Measurements from ENCODE around the gene CD83.
A peak's percentile ranks its signal among the peaks of the same experiment; 100 is the strongest.
"Not testable (repeated sequence)": the region's sequence is repeated elsewhere in the genome, so short reads cannot be mapped to it uniquely, and the experiment has no call there.

CD83 gene

DNA sequence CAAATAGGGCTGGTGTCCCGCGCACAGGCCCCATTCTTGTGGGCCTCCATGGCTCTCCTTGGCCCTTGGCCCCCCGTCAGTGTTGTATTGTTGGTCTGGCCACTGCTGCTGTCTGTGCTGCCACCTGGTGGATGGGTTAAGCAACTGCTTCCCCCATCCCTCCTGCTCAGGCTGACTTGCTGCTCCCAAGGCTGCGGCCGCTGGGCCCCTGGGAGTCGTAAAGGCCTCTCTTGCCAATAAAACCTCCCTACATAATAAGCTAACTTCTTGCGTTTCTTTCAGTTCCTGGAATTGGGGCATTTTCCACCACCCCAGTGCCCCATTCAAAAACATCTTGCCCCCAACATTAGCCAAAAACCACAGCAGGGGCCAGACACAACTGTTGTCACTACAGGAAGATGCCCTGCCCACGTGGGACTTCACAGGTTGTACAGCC lies 27.1 kb downstream of the CD83 start:
- TF ChIP-seq, protein P1, sequence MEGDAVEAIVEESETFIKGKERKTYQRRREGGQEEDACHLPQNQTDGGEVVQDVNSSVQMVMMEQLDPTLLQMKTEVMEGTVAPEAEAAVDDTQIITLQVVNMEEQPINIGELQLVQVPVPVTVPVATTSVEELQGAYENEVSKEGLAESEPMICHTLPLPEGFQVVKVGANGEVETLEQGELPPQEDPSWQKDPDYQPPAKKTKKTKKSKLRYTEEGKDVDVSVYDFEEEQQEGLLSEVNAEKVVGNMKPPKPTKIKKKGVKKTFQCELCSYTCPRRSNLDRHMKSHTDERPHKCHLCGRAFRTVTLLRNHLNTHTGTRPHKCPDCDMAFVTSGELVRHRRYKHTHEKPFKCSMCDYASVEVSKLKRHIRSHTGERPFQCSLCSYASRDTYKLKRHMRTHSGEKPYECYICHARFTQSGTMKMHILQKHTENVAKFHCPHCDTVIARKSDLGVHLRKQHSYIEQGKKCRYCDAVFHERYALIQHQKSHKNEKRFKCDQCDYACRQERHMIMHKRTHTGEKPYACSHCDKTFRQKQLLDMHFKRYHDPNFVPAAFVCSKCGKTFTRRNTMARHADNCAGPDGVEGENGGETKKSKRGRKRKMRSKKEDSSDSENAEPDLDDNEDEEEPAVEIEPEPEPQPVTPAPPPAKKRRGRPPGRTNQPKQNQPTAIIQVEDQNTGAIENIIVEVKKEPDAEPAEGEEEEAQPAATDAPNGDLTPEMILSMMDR (IDR thresholded peaks at IDR 0.05; ENCODE audit: insufficient read depth, low read depth, low read length, missing control alignments): peak; percentile 96
- H3K4me3 ChIP-seq (ENCODE audit: low read depth, low read length): no peak overlapping the region
- peak; percentile 84 for DNase-seq (ENCODE audit: low read depth)

DNA sequence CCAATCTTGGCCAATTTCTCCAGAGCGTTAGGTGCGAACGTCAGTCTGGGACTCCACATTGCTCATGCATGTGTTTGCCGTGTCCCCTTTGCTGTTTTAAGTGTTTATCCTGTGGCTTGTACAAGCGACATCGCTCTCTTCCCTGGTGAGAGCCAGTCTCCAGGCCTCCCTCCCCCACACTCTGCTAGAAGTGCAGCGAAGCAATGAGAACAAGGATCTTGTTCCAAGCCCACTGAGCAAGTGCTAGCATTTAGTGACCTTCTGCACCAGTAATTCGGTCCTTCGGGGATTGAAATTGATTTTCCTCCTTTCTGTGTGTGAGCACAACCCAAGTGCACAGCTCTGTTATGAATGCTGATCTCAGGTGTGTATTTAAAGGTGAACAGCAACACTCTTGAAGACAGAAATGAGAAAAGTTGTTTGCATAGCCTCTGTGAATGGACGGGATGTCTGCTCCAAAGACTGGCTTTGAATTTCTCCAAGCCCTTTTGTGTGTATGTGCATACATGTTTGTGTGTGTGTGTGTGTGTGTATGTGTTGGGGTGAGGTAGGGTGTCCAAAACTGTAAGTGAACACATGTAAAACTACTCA lies 29.0 kb downstream of the CD83 start:
- no peak for DNase-seq (ENCODE audit: low read depth)
- H3K4me3 ChIP-seq (ENCODE audit: low read depth, low read length): no peak overlapping the region
- TF ChIP-seq, protein P1 (IDR thresholded peaks at IDR 0.05; ENCODE audit: insufficient read depth, low read depth, low read length, missing control alignments): no peak

DNA sequence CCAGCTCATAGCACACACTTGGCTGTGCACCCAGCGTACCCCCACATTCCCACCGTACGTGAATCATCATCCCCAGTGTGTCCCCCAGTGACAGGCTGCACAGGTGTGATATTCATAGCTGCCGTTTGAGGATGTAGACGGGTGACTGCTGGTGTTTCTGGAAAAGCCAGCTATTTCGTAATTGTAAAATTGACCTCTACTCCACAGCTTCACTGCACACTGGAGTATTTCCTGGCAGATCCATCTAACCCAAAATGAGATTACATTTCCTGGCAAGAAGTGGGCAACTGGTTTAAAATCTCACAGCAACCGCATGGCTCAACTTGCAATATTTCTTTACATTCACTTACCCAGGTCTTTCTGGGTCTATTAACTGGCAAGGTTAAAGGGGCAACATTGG lies 30.3 kb downstream of the CD83 start:
- no peak overlapping the region for H3K4me3 ChIP-seq (ENCODE audit: low read depth, low read length)
- TF ChIP-seq, protein P1 (IDR thresholded peaks at IDR 0.05; ENCODE audit: insufficient read depth, low read depth, low read length, missing control alignments): no peak
- DNase-seq (ENCODE audit: low read depth): no peak

DNA sequence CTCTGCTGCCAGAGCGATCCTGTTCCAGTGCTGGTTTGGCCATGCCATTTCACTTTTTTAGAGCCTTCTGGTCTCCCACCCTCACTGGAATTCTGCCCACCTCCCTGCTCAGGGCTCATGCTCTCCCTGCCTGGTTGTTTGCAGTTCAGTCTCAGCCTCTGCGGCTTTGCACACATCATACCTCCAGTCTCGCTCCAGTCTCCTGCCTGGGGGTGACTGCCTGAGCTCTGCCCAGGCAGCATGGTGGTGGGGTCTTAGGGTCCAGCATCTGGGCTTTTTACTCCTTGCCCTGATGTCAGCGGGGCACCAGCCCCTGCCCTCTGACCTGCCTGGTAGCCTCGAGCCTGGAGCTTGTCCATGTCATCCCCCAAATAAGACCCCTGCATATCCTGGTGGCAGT lies 30.9 kb downstream of the CD83 start:
- DNase-seq (ENCODE audit: low read depth): no peak
- TF ChIP-seq, protein P1 (IDR thresholded peaks at IDR 0.05; ENCODE audit: insufficient read depth, low read depth, low read length, missing control alignments): no peak
- H3K4me3 ChIP-seq (ENCODE audit: low read depth, low read length): no peak overlapping the region

DNA sequence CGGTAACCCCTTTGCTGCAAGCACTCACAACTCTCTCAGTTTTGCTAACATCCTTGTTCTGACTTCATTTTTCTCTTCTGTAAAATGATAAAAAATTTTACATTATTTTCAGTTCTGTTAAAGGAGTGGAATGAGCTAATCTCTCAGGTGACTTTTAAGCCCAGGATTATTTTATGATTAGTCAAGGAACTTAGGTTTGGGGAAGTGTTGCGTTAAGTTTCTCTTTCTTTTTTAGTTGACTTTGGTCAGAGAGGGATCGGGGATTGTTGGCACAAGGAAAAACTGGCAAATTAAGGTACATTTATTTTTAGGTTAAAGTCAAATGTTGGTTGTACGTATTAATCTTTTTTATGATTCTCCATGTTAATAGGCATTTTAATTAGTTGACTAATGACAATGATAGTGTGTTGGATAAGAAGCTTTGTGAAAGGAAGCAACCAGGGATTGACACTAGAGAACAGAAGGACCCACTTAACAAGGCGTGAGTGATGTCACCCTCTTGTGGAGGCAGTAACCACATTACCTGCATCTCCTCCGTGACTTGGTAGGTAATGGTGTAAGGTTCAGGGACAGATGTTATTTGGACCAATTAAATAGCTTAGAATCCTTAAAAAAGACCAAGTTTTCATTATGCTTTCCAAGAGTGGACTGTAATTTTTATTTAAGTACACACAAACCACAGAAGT lies 31.6 kb downstream of the CD83 start:
- no peak for DNase-seq (ENCODE audit: low read depth)
- TF ChIP-seq, protein P1 (IDR thresholded peaks at IDR 0.05; ENCODE audit: insufficient read depth, low read depth, low read length, missing control alignments): no peak
- no peak overlapping the region for H3K4me3 ChIP-seq (ENCODE audit: low read depth, low read length)

DNA sequence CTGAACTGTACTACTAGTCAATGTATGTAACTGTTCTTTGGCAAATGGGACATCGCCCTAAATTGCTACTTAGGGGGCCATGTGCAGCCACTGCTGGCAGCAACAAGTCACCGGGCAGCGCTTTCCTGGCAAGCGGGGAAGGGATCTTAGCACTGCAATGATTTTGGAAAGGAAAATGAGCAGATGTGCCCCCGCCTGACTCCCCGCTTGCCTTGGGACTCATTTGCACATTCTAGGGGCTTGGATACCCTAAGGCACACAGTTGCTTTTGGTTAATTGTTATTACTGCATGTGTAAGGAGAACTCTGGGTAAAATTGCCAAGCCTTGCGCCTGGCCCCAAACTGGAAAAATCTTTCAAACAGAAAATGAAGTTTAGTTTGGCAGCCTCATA lies 32.2 kb downstream of the CD83 start:
- TF ChIP-seq, protein P1 (IDR thresholded peaks at IDR 0.05; ENCODE audit: insufficient read depth, low read depth, low read length, missing control alignments): no peak
- DNase-seq (ENCODE audit: low read depth): no peak
- H3K4me3 ChIP-seq (ENCODE audit: low read depth, low read length): no peak overlapping the region

DNA sequence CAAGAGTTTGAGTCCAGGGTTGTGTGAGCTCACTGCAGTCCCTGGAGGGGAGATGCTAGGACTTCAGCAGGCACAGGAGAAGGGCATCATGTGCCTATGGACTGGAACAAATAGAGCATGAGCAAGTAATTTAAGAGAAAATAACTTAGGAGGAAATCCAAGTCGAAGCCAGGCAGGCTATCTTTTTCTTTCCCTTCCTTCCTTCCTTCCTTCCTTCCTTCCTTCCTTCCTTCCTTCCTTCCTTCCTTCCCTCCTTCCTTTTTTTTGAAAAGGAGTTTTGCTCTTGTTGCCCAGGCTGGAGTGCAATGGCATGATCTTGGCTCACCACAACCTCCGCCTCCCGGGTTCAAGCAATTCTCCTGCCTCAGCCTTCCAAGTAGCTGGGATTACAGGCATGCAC lies 33.7 kb downstream of the CD83 start:
- not testable (repeated sequence) for DNase-seq (ENCODE audit: low read depth); H3K4me3 ChIP-seq (ENCODE audit: low read depth, low read length)

Measured in GM12865 (cell line).